Head of caudate nucleus (tissue), 42 donors: ENCODE data around the gene MSH6.

ENCODE experiments used
- DNase-seq, 42 donors: peaks; one replicate each; pipeline versions ENCODE4 v3.0.0 to v3.0.0-alpha.2; 2020 to 2021; ENCODE audit warnings: mixed read lengths in 7 of 42
- intact Hi-C: fragments of 100-400 bp; cut with DNase I; formaldehyde crosslinking; loops from one replicate; pipeline ENCODE4 v1.15.0; 2022

MSH6 gene

GRCh38 chr2:47782671-47783485, at the start of gene MSH6:
Gene MSH6 (plus strand): TSS chr2:47783145. CDS start chr2:47783234, 89 bp downstream.
- intact Hi-C loops: loop anchor here (1.0 kb wide), 1 partner anchor 123 kb away; the partner anchor contains the start of gene FBXO11

GRCh38 chr2:47735136-47735869, 47.6 kb upstream of the MSH6 start:
- no peak for DNase-seq
- intact Hi-C loops: no loop called here

More at GRCh38 chr2:47782671-47783485, at the start of gene MSH6:
- DNase-seq: peak; percentile 80 to 97 (median 94)

GRCh38 chr2:47735912-47736311, 47.0 kb upstream of the MSH6 start:
- intact Hi-C loops: no loop called here
- DNase-seq: no peak

- no peak for DNase-seq
- intact Hi-C loops: no loop called here
Observed at GRCh38 chr2:47737191-47737975, 45.6 kb upstream of the MSH6 start.

GRCh38 chr2:47738331-47738730, 44.6 kb upstream of the MSH6 start:
- intact Hi-C loops: no loop called here
- DNase-seq: no peak

GRCh38 chr2:47741101-47741500, 41.8 kb upstream of the MSH6 start:
- intact Hi-C loops: no loop called here
- DNase-seq: no peak

GRCh38 chr2:47741637-47742036, 41.3 kb upstream of the MSH6 start:
- no peak for DNase-seq
- intact Hi-C loops: no loop called here

GRCh38 chr2:47744074-47744473, 38.9 kb upstream of the MSH6 start:
- DNase-seq: no peak
- intact Hi-C loops: no loop called here

- DNase-seq: no peak
- intact Hi-C loops: no loop called here
Observed at GRCh38 chr2:47747878-47748277, 35.1 kb upstream of the MSH6 start.

- peak in 6 of 42 donors; percentile 5 to 51 (median 22) for DNase-seq
- intact Hi-C loops: no loop called here
Observed at GRCh38 chr2:47751856-47752414, 31.0 kb upstream of the MSH6 start.

- no peak for DNase-seq
- intact Hi-C loops: loop anchor here (5.0 to 10.0 kb wide), 2 partner anchors 243 to 330 kb away; no protein-coding TSS in a partner anchor
Observed at GRCh38 chr2:47767497-47767844, 15.5 kb upstream of the MSH6 start.

- peak; percentile 26 to 91 (median 77) for DNase-seq
- intact Hi-C loops: loop anchor here (5.0 to 10.0 kb wide), 2 partner anchors 243 to 331 kb away; no protein-coding TSS in a partner anchor
Observed at GRCh38 chr2:47767880-47768609, 14.9 kb upstream of the MSH6 start.

GRCh38 chr2:47769318-47769717, 13.6 kb upstream of the MSH6 start:
- no peak for DNase-seq
- intact Hi-C loops: loop anchor here (5.0 to 10.0 kb wide), 2 partner anchors 245 to 332 kb away; no protein-coding TSS in a partner anchor

- intact Hi-C loops: no loop called here
- DNase-seq: peak in 35 of 42 donors; percentile 26 to 89 (median 70)
Observed at GRCh38 chr2:47771211-47771610, 11.7 kb upstream of the MSH6 start.

GRCh38 chr2:47772343-47772742, 10.6 kb upstream of the MSH6 start:
- DNase-seq: no peak
- intact Hi-C loops: no loop called here

- no peak for DNase-seq
- intact Hi-C loops: no loop called here
Observed at GRCh38 chr2:47774567-47774966, 8.4 kb upstream of the MSH6 start.

GRCh38 chr2:47777277-47777937, 5.5 kb upstream of the MSH6 start:
- DNase-seq: no peak
- intact Hi-C loops: no loop called here
